ENCODE results near the gene SDS.

DNA sequence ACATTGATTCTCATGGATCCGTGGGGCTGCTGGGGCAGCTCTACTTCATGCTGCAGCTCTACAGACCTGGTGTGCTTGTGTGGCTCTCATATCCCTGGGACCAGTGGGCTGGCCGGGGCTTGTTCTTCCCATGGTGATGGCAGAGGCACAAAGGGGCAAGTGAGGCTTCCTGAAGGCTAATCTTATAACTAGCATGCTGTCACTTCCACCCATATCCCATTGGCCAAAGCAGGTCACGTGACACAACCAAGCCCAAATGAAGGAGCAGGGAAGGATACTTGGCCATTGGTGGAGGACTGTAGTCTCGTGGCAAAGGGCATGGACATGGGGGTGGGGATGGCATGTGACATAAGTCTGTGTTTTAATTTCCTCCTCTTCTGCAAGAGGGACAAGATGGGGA is 35.4 kb downstream of the SDS start:
- TF ChIP-seq CTCF (IDR thresholded peaks at IDR 0.05; ENCODE audit: low read length) (no peak), EZH2 (optimal IDR thresholded peaks at IDR 0.05; ENCODE audit: low read depth, low read length) (no peak), EZH2phosphoT487 (IDR thresholded peaks at IDR 0.05; ENCODE audit: low read length) (no peak)

Data from MM.1S (cell line).